Parathyroid adenoma (tissue), 2 donors: ENCODE data around the gene KCTD1.
A peak's percentile ranks its signal among the peaks of the same experiment; 100 is the strongest.

Source experiments
- H2AFZ ChIP-seq: fragments of 300-600 bp; sonication (generic); one replicate; pipeline ENCODE4 v1.7.0; 2017; ENCODE audit warnings: antibody characterized with exemption, mild to moderate bottlenecking
- H3K27ac ChIP-seq: fragments of 300-600 bp; sonication (generic); one replicate; pipeline ENCODE4 v1.7.0; 2017
- H3K27me3 ChIP-seq: fragments of 300-600 bp; sonication (generic); one replicate; pipeline ENCODE4 v1.7.0; 2017; ENCODE audit warnings: low read length; ENCODE audit not compliant: control insufficient read depth, insufficient read depth
- H3K36me3 ChIP-seq: fragments of 300-600 bp; sonication (generic); one replicate; pipeline ENCODE4 v1.7.0; 2017; ENCODE audit warnings: low read length; ENCODE audit not compliant: control insufficient read depth, insufficient read depth
- H3K4me1 ChIP-seq: fragments of 300-600 bp; sonication (generic); one replicate; pipeline ENCODE4 v1.7.0; 2017; ENCODE audit warnings: control low read depth
- H3K4me2 ChIP-seq: fragments of 300-600 bp; sonication (generic); one replicate; pipeline ENCODE4 v1.7.0; 2017; ENCODE audit warnings: low read length
- H3K4me3 ChIP-seq: fragments of 300-600 bp; sonication (generic); one replicate; pipeline ENCODE4 v1.7.0; 2017; ENCODE audit warnings: low read depth, low read length
- H3K79me2 ChIP-seq: fragments of 300-600 bp; sonication (generic); one replicate; pipeline ENCODE4 v1.7.0; 2017; ENCODE audit warnings: control low read depth
- H3K9ac ChIP-seq: fragments of 300-600 bp; sonication (generic); one replicate; pipeline ENCODE4 v1.7.0; 2017; ENCODE audit warnings: mild to moderate bottlenecking
- H3K9me3 ChIP-seq: fragments of 300-600 bp; sonication (generic); one replicate; pipeline ENCODE4 v1.7.0; 2017; ENCODE audit warnings: low read length; ENCODE audit not compliant: control insufficient read depth
- TF ChIP-seq, protein P1 (sequence below): fragments of 300-600 bp; sonication (generic); IDR thresholded peaks from one replicate; pipeline ENCODE4 v1.7.0; 2017; ENCODE audit warnings: antibody characterized with exemption, mild to moderate bottlenecking
- donor health status: primary hyperparathyroidism.

KCTD1 gene

DNA sequence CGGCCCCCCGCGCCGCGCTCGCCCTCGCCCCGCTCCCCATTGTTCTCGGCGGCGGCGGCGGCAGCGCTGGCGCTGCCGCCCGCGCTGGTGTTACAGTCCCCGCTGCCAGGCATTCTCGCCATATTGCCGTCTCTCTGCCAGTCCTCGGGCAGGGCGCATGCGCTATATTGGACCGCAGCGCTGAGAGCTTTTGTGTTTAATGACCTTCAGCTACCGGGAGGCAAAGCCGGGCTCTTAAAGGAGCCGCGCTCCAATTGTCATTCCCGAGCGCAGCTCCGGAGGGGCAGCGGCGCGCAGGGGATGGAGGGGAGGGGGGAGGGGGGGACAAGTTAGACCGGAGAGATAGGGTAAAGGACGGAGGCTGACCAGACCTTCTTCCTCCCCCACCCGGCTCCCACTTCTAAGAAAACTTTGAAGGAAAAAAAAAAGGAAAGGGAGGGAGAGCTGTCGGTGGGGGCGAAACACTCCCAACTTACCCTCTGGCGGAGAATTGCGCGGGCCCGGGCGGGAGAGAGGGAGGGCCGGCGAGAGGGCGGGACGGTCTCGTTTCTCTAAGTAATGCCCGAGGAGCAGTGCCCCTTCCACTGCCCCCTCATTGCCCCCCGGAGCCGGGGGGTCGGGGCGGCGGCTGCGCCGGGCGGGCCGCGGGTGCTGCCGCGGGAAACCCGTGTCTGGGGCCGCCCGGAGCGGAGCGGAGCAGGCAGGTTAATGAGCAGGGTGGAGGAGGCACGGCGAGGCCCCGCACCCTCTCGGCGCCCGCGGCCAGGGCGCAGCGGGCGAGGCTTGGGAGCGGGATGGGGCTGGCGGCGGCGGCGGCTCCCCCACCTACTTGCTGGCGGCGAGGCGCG is at the start of gene KCTD1:
TSS of gene KCTD1 (minus strand) at position 139 of the 848 bp plus-strand sequence. CDS start at position 122, 17 bp downstream.
- Histone ChIP-seq H2AFZ (peak within 1 kb of the TSS; percentile 99), H3K9ac (no peak within 1 kb of the TSS), H3K9me3 (no peaks in the 10 kb centered on the region), H3K4me3 (peak within 1 kb of the TSS; percentile 65), H3K4me2 (peak within 1 kb of the TSS; percentile 90), H3K27me3 (no peaks in the 10 kb centered on the region), H3K4me1 (peaks cover 6% of the 10 kb centered on the region), H3K27ac (peak within 1 kb of the TSS; percentile 45), H3K79me2 (no peaks in the 10 kb centered on the region), H3K36me3 (no peaks in the 10 kb centered on the region)
- TF ChIP-seq, protein P1, sequence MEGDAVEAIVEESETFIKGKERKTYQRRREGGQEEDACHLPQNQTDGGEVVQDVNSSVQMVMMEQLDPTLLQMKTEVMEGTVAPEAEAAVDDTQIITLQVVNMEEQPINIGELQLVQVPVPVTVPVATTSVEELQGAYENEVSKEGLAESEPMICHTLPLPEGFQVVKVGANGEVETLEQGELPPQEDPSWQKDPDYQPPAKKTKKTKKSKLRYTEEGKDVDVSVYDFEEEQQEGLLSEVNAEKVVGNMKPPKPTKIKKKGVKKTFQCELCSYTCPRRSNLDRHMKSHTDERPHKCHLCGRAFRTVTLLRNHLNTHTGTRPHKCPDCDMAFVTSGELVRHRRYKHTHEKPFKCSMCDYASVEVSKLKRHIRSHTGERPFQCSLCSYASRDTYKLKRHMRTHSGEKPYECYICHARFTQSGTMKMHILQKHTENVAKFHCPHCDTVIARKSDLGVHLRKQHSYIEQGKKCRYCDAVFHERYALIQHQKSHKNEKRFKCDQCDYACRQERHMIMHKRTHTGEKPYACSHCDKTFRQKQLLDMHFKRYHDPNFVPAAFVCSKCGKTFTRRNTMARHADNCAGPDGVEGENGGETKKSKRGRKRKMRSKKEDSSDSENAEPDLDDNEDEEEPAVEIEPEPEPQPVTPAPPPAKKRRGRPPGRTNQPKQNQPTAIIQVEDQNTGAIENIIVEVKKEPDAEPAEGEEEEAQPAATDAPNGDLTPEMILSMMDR, result no peak

- TF ChIP-seq, protein P1, result no peak
- H3K9me3 ChIP-seq, result no peaks in the 10 kb centered on the region
- no peak overlapping the region for H3K9ac ChIP-seq
- no peaks in the 10 kb centered on the region for H3K4me1 ChIP-seq
- H3K36me3 ChIP-seq, result no peaks in the 10 kb centered on the region
- no peaks in the 10 kb centered on the region for H3K27me3 ChIP-seq
- H3K27ac ChIP-seq, result no peak overlapping the region
- H2AFZ ChIP-seq, result no peak overlapping the region
- no peak overlapping the region for H3K4me2 ChIP-seq
- H3K4me3 ChIP-seq, result no peak overlapping the region
- no peaks in the 10 kb centered on the region for H3K79me2 ChIP-seq
Measured at GRCh38 chr18:26593365-26594320, 45.3 kb upstream of the KCTD1 start.

DNA sequence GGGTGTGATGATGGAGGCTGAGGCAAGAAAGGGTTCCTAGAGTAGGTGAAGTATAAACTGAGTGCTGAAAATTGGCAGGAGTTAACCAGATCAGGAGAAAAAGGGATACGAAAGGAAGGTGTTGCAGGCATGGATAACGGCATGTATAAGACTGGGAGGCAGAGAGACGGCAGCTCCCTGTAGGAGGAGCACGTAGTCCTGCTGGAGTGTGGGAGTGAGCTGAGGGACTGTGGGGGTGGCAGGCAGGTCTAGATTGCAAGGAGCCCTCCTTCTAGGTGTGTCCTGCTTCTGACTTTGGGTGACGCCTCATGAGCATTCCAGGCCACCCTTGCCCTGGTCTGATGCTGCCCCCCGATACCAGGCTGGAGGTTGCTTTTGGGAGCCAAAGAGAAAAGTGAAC is 36.4 kb upstream of the KCTD1 start:
- no peaks in the 10 kb centered on the region for H3K36me3 ChIP-seq
- TF ChIP-seq, protein P1, result no peak
- no peaks in the 10 kb centered on the region for H3K4me1 ChIP-seq
- no peaks in the 10 kb centered on the region for H3K27me3 ChIP-seq
- H3K9ac ChIP-seq, result no peak overlapping the region
- H3K27ac ChIP-seq, result no peak overlapping the region
- H3K4me3 ChIP-seq, result no peak overlapping the region
- H2AFZ ChIP-seq, result no peak overlapping the region
- H3K4me2 ChIP-seq, result no peak overlapping the region
- H3K79me2 ChIP-seq, result no peaks in the 10 kb centered on the region
- no peaks in the 10 kb centered on the region for H3K9me3 ChIP-seq

DNA sequence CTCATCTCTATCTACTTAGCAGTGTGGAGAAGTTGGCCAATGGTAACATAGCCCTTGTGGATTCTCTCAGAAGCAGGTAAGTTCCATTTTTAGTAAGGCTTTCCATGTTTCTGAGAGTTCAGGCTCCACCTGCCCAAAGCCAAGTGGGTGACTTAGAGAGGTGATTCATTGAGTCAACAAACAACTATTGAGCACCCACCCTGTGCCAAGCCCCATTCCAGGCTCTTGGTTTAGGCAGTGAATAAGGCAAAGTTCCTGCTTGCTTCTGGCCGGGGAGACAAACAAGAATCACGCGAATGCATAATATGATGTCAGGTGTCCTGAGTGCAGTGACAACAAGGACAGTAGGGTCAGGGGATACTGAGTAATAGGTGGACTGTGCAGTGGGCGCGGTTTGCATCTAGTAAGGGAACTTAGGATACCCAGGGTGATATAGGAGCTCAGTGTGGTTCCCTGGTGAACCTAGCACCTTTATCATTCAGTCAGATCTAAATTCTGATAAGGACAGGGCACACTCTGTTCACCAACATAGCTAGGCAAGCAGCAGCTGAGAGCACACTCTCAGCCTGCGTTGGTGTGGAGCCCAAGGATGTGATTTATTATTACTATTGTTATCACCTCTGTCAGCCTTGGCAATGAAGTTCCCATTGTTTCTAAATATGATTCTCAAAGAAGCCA is 31.7 kb upstream of the KCTD1 start:
- H3K79me2 ChIP-seq, result no peaks in the 10 kb centered on the region
- no peak overlapping the region for H2AFZ ChIP-seq
- no peaks in the 10 kb centered on the region for H3K27me3 ChIP-seq
- H3K4me1 ChIP-seq, result no peaks in the 10 kb centered on the region
- H3K9ac ChIP-seq, result no peak overlapping the region
- no peaks in the 10 kb centered on the region for H3K9me3 ChIP-seq
- no peak overlapping the region for H3K4me3 ChIP-seq
- no peaks in the 10 kb centered on the region for H3K36me3 ChIP-seq
- no peak overlapping the region for H3K27ac ChIP-seq
- no peak overlapping the region for H3K4me2 ChIP-seq
- TF ChIP-seq, protein P1, result no peak
